CD4-positive, CD25-positive, alpha-beta regulatory T cell (primary cell): ENCODE measurements around the gene TOX4. TPM values are rescaled to one million over a fixed set of nuclear protein-coding genes. Genes with fewer than 3 reads are reported as not detected.

Experiments
- ATAC-seq, 2 donors: fragments of 150-1000 bp; cut with Tn5 transposase; one replicate each; pipeline ENCODE4 v1.10.0; 2021; ENCODE audit warnings: low read depth in 2 of 2, moderate number of reproducible peaks in 2 of 2, moderate library complexity in 1 of 2
- DNase-seq, 3 donors: peaks; one replicate each; pipeline versions ENCODE4 v3.0.0 to v3.0.0-alpha.2; 2012 to 2022; ENCODE audit warnings: mixed read lengths in 1 of 3
- H3K27ac ChIP-seq: one replicate; pipeline ENCODE4 v1.7.0; 2013; ENCODE audit warnings: mild to moderate bottlenecking, low read length; ENCODE audit not compliant: insufficient read depth, poor library complexity, severe bottlenecking
- H3K27me3 ChIP-seq: one replicate; pipeline ENCODE4 v1.7.0; 2013; ENCODE audit warnings: low read length; ENCODE audit not compliant: control insufficient read depth, insufficient read depth
- H3K36me3 ChIP-seq: one replicate; pipeline ENCODE4 v1.7.0; 2013; ENCODE audit warnings: mild to moderate bottlenecking, low read length, moderate library complexity; ENCODE audit not compliant: control insufficient read depth, insufficient read depth
- H3K4me1 ChIP-seq: 2 replicates; pipeline ENCODE4 v1.7.0; 2013; ENCODE audit warnings: mild to moderate bottlenecking, low read length; ENCODE audit not compliant: insufficient read depth, control insufficient read depth, poor library complexity, severe bottlenecking
- H3K4me3 ChIP-seq: one replicate; pipeline ENCODE4 v1.7.0; 2013; ENCODE audit warnings: low read depth, mild to moderate bottlenecking, low read length, moderate library complexity
- H3K9me3 ChIP-seq, 2 experiments: 1 replicate in 1 of 2; 2 replicates in 1 of 2; pipeline ENCODE4 v1.7.0; 2013; ENCODE audit warnings: low read length in 2 of 2, mild to moderate bottlenecking in 1 of 2, moderate library complexity in 1 of 2; ENCODE audit not compliant: control insufficient read depth in 2 of 2
- H3K27ac Mint-ChIP-seq, 3 donors: one replicate each; pipeline ENCODE4 v1.8.0; 2020 to 2022; ENCODE audit warnings: mild to moderate bottlenecking in 3 of 3, mixed read lengths in 3 of 3, moderate library complexity in 2 of 3
- H3K27me3 Mint-ChIP-seq: one replicate; pipeline ENCODE4 v1.8.0; 2022; ENCODE audit warnings: mild to moderate bottlenecking, mixed read lengths
- H3K36me3 Mint-ChIP-seq: one replicate; pipeline ENCODE4 v1.8.0; 2020; ENCODE audit warnings: mixed read lengths
- H3K4me1 Mint-ChIP-seq, 4 donors: one replicate each; pipeline ENCODE4 v1.8.0; 2020 to 2022; ENCODE audit warnings: mixed read lengths in 4 of 4, mild to moderate bottlenecking in 1 of 4
- H3K4me3 Mint-ChIP-seq, 4 donors: one replicate each; pipeline ENCODE4 v1.8.0; 2020 to 2022; ENCODE audit warnings: mild to moderate bottlenecking in 4 of 4, mixed read lengths in 4 of 4, moderate library complexity in 3 of 4
- H3K9me3 Mint-ChIP-seq, 7 donors: one replicate each; pipeline ENCODE4 v1.8.0; 2020 to 2022; ENCODE audit warnings: mixed read lengths in 7 of 7, mild to moderate bottlenecking in 3 of 7, moderate library complexity in 2 of 7
- polyA plus RNA-seq, 4 donors: library from polyadenylated mRNA; unstranded; fragments of 300-500 nt; fragmentation: Illumina TruSeq; gene quantifications; one replicate each; pipeline ENCODE4 v1.2.3, GENCODE V29; 2021
- total RNA-seq: library from RNA; stranded (reverse); gene quantifications from one replicate; pipeline ENCODE4 v1.2.3, GENCODE V29; 2022

TOX4 gene
- total and polyA plus RNA-seq, 5 donors from 2014 or later: 90.0 to 128 (median 99.1) TPM

- Histone ChIP-seq H3K4me3 (no peak overlapping the region), H3K36me3 (no peaks in the 10 kb centered on the region), H3K27me3 (peaks cover 7% of the 10 kb centered on the region), H3K9me3 (no peaks in the 10 kb centered on the region), H3K27ac (no peak overlapping the region), H3K4me1 (peaks cover 11% of the 10 kb centered on the region)
- Mint-ChIP-seq H3K27me3 (peaks cover 16% of the 10 kb centered on the region), H3K9me3 (no peaks in the 10 kb centered on the region), H3K4me1 (peaks cover 0 to 15% (median 6%) of the 10 kb centered on the region in 4 donors), H3K27ac (peak overlapping the region in 1 of 3 donors; percentile 53), H3K4me3 (peak overlapping the region in 1 of 4 donors; percentile 40), H3K36me3 (no peaks in the 10 kb centered on the region)
- no peak for DNase-seq
- ATAC-seq: no peak
These were observed 51.7 kb downstream of the TOX4 start for GRCh38 chr14:21528381-21529348.

- Mint-ChIP-seq H3K4me3 (no peak overlapping the region), H3K4me1 (peaks cover 0 to 15% (median 6%) of the 10 kb centered on the region in 4 donors), H3K27ac (no peak overlapping the region), H3K27me3 (peaks cover 20% of the 10 kb centered on the region), H3K36me3 (no peaks in the 10 kb centered on the region), H3K9me3 (no peaks in the 10 kb centered on the region)
- peaks cover 11% of the 10 kb centered on the region for H3K4me1 ChIP-seq
- no peaks in the 10 kb centered on the region for H3K36me3 ChIP-seq
- H3K27ac ChIP-seq: no peak overlapping the region
- H3K27me3 ChIP-seq: peaks cover 16% of the 10 kb centered on the region
- no peak for DNase-seq
- no peaks in the 10 kb centered on the region for H3K9me3 ChIP-seq
- ATAC-seq: no peak
- no peak overlapping the region for H3K4me3 ChIP-seq
These were observed 52.5 kb downstream of the TOX4 start for GRCh38 chr14:21529515-21529914.

- Mint-ChIP-seq H3K36me3 (no peaks in the 10 kb centered on the region), H3K4me3 (peak overlapping the region in 1 of 4 donors; percentile 29), H3K9me3 (peaks cover 0 to 6% (median 0%) of the 10 kb centered on the region in 7 donors), H3K27me3 (peaks cover 52% of the 10 kb centered on the region), H3K27ac (peak overlapping the region in 1 of 3 donors; percentile 84), H3K4me1 (peaks cover 0 to 10% (median 7%) of the 10 kb centered on the region in 4 donors)
- no peak for DNase-seq
- H3K36me3 ChIP-seq: no peaks in the 10 kb centered on the region
- no peak overlapping the region for H3K27ac ChIP-seq
- H3K4me1 ChIP-seq: no peaks in the 10 kb centered on the region
- no peaks in the 10 kb centered on the region for H3K9me3 ChIP-seq
- H3K27me3 ChIP-seq: peaks cover 40% of the 10 kb centered on the region
- no peak for ATAC-seq
- H3K4me3 ChIP-seq: no peak overlapping the region
These were observed 56.3 kb downstream of the TOX4 start for GRCh38 chr14:21533294-21533693.

GRCh38 chr14:21534576-21534975, 57.6 kb downstream of the TOX4 start:
- H3K9me3 ChIP-seq: no peaks in the 10 kb centered on the region
- H3K27ac ChIP-seq: no peak overlapping the region
- no peak overlapping the region for H3K4me3 ChIP-seq
- H3K9me3 Mint-ChIP-seq: peaks cover 0 to 6% (median 0%) of the 10 kb centered on the region in 7 donors
- DNase-seq (no peak), ATAC-seq (no peak)
- no peak overlapping the region for H3K27ac Mint-ChIP-seq
- H3K36me3 Mint-ChIP-seq: no peaks in the 10 kb centered on the region
- no peak overlapping the region for H3K4me3 Mint-ChIP-seq
- no peaks in the 10 kb centered on the region for H3K36me3 ChIP-seq
- H3K27me3 ChIP-seq: peaks cover 47% of the 10 kb centered on the region
- peaks cover 54% of the 10 kb centered on the region for H3K27me3 Mint-ChIP-seq
- no peaks in the 10 kb centered on the region for H3K4me1 ChIP-seq
- H3K4me1 Mint-ChIP-seq: peaks cover 0 to 10% (median 4%) of the 10 kb centered on the region in 4 donors

GRCh38 chr14:21535545-21536417, 58.8 kb downstream of the TOX4 start:
- no peak for ATAC-seq
- Mint-ChIP-seq H3K27ac (peak overlapping the region in 1 of 3 donors; percentile 63), H3K27me3 (peaks cover 57% of the 10 kb centered on the region), H3K36me3 (no peaks in the 10 kb centered on the region), H3K4me3 (peak overlapping the region in 1 of 4 donors; percentile 57), H3K4me1 (peaks cover 0 to 10% (median 4%) of the 10 kb centered on the region in 4 donors), H3K9me3 (peaks cover 0 to 6% (median 0%) of the 10 kb centered on the region in 7 donors)
- no peak for DNase-seq
- Histone ChIP-seq H3K4me1 (no peaks in the 10 kb centered on the region), H3K27me3 (peaks cover 48% of the 10 kb centered on the region), H3K9me3 (no peaks in the 10 kb centered on the region), H3K4me3 (no peak overlapping the region), H3K36me3 (no peaks in the 10 kb centered on the region), H3K27ac (no peak overlapping the region)

- Histone ChIP-seq H3K27ac (no peak overlapping the region), H3K4me3 (no peak overlapping the region), H3K9me3 (no peaks in the 10 kb centered on the region), H3K27me3 (peaks cover 48% of the 10 kb centered on the region), H3K36me3 (no peaks in the 10 kb centered on the region), H3K4me1 (no peaks in the 10 kb centered on the region)
- peaks cover 61% of the 10 kb centered on the region for H3K27me3 Mint-ChIP-seq
- peaks cover 0 to 10% (median 3%) of the 10 kb centered on the region in 4 donors for H3K4me1 Mint-ChIP-seq
- H3K27ac Mint-ChIP-seq: peak overlapping the region in 1 of 3 donors; percentile 63
- ATAC-seq: no peak
- no peaks in the 10 kb centered on the region for H3K36me3 Mint-ChIP-seq
- no peak for DNase-seq
- H3K4me3 Mint-ChIP-seq: peak overlapping the region in 2 of 4 donors; percentile 2 to 57
- peaks cover 0 to 6% (median 0%) of the 10 kb centered on the region in 7 donors for H3K9me3 Mint-ChIP-seq
These were observed 59.6 kb downstream of the TOX4 start for GRCh38 chr14:21536418-21537089.

- H3K4me3 Mint-ChIP-seq: peak overlapping the region in 2 of 4 donors; percentile 2 to 36
- DNase-seq: no peak
- H3K27ac Mint-ChIP-seq: peak overlapping the region in 1 of 3 donors; percentile 29
- peaks cover 0 to 6% (median 0%) of the 10 kb centered on the region in 7 donors for H3K9me3 Mint-ChIP-seq
- H3K27me3 Mint-ChIP-seq: peaks cover 61% of the 10 kb centered on the region
- no peaks in the 10 kb centered on the region for H3K36me3 ChIP-seq
- H3K4me1 Mint-ChIP-seq: peaks cover 0 to 10% (median 3%) of the 10 kb centered on the region in 4 donors
- H3K27me3 ChIP-seq: peaks cover 48% of the 10 kb centered on the region
- H3K27ac ChIP-seq: no peak overlapping the region
- no peaks in the 10 kb centered on the region for H3K9me3 ChIP-seq
- no peaks in the 10 kb centered on the region for H3K36me3 Mint-ChIP-seq
- H3K4me1 ChIP-seq: no peaks in the 10 kb centered on the region
- no peak for ATAC-seq
- no peak overlapping the region for H3K4me3 ChIP-seq
These were observed 60.1 kb downstream of the TOX4 start for GRCh38 chr14:21537090-21537424.
